H9 (cell line): ENCODE data around the gene ZWILCH. TPM values are rescaled to one million over a fixed set of nuclear protein-coding genes. Genes with fewer than 3 reads are reported as not detected.

Source experiments
- DNase-seq: peaks from one replicate; pipeline ENCODE4 v3.0.0-alpha.2; 2017
- H2AFZ ChIP-seq: one replicate; pipeline ENCODE4 v1.6.1; 2013; ENCODE audit warnings: mild to moderate bottlenecking, low read length, control low read depth, moderate library complexity
- H2AK5ac ChIP-seq: 2 replicates; pipeline ENCODE4 v1.6.1; 2013; ENCODE audit warnings: low read length, control low read depth, mixed read lengths; ENCODE audit not compliant: insufficient read length
- H2BK120ac ChIP-seq: one replicate; pipeline ENCODE4 v1.6.1; 2013; ENCODE audit warnings: low read depth, mild to moderate bottlenecking, low read length, control low read depth, inconsistent platforms; ENCODE audit not compliant: poor library complexity, severe bottlenecking
- H2BK12ac ChIP-seq: 2 replicates; pipeline ENCODE4 v1.6.1; 2013; ENCODE audit warnings: low read length, control low read depth, mixed read lengths, low read depth; ENCODE audit not compliant: insufficient read length
- H2BK15ac ChIP-seq: 2 replicates; pipeline ENCODE4 v1.6.1; 2013; ENCODE audit warnings: low read depth, low read length, control low read depth
- H2BK20ac ChIP-seq: one replicate; pipeline ENCODE4 v1.6.1; 2013; ENCODE audit warnings: low read depth, mild to moderate bottlenecking, low read length, control low read depth, inconsistent platforms; ENCODE audit not compliant: poor library complexity, severe bottlenecking
- H2BK5ac ChIP-seq: 2 replicates; pipeline ENCODE4 v1.6.1; 2013; ENCODE audit warnings: low read length, control low read depth, mixed read lengths; ENCODE audit not compliant: insufficient read length
- H3K14ac ChIP-seq: 2 replicates; pipeline ENCODE4 v1.6.1; 2013; ENCODE audit warnings: low read length, control low read depth; ENCODE audit not compliant: insufficient read depth
- H3K18ac ChIP-seq: 2 replicates; pipeline ENCODE4 v1.6.1; 2013; ENCODE audit warnings: low read depth, mild to moderate bottlenecking, mixed read lengths, low read length, control low read depth; ENCODE audit not compliant: insufficient read length
- H3K23ac ChIP-seq: 2 replicates; pipeline ENCODE4 v1.6.1; 2013; ENCODE audit warnings: low read length, control low read depth, mixed read lengths, low read depth; ENCODE audit not compliant: insufficient read length
- H3K23me2 ChIP-seq: 2 replicates; pipeline ENCODE4 v1.6.1; 2013; ENCODE audit warnings: low read depth, mild to moderate bottlenecking, mixed read lengths, low read length, control low read depth; ENCODE audit not compliant: insufficient read length, poor library complexity, severe bottlenecking
- H3K27ac ChIP-seq: 2 replicates; pipeline ENCODE4 v1.5.1; 2013; ENCODE audit warnings: low read length, control low read depth, mixed read lengths, low read depth; ENCODE audit not compliant: insufficient read length
- H3K27me3 ChIP-seq: 2 replicates; pipeline ENCODE4 v1.6.1; 2013; ENCODE audit warnings: low read length, control low read depth, inconsistent platforms; ENCODE audit not compliant: insufficient read depth
- H3K4ac ChIP-seq: 2 replicates; pipeline ENCODE4 v1.6.1; 2013; ENCODE audit warnings: low read depth, mild to moderate bottlenecking, control low read depth, inconsistent platforms, low read length, moderate library complexity
- H3K4me1 ChIP-seq: 2 replicates; pipeline ENCODE4 v1.6.1; 2013; ENCODE audit warnings: low read length, control low read depth, inconsistent platforms; ENCODE audit not compliant: insufficient read depth
- H3K4me2 ChIP-seq: 2 replicates; pipeline ENCODE4 v1.6.1; 2013; ENCODE audit warnings: low read length, control low read depth, mixed read lengths; ENCODE audit not compliant: insufficient read length, insufficient read depth
- H3K56ac ChIP-seq: 2 replicates; pipeline ENCODE4 v1.6.1; 2013; ENCODE audit warnings: low read depth, mild to moderate bottlenecking, mixed read lengths, low read length, control low read depth; ENCODE audit not compliant: insufficient read length
- H3K79me1 ChIP-seq: 2 replicates; pipeline ENCODE4 v1.6.1; 2013; ENCODE audit warnings: low read depth, mild to moderate bottlenecking, moderate library complexity, low read length, control low read depth, inconsistent platforms; ENCODE audit not compliant: insufficient read depth, poor library complexity, severe bottlenecking
- H3K79me2 ChIP-seq: 2 replicates; pipeline ENCODE4 v1.6.1; 2013; ENCODE audit warnings: low read length, control low read depth, inconsistent platforms; ENCODE audit not compliant: insufficient read depth
- H3K9ac ChIP-seq: 2 replicates; pipeline ENCODE4 v1.6.1; 2013; ENCODE audit warnings: low read length, control low read depth, mixed read lengths; ENCODE audit not compliant: insufficient read length; ENCODE audit errors: extremely low read depth
- H3K9me3 ChIP-seq: one replicate; pipeline ENCODE4 v1.6.1; 2013; ENCODE audit warnings: low read depth, low read length, inconsistent platforms; ENCODE audit not compliant: control insufficient read depth
- H3T11ph ChIP-seq: one replicate; pipeline ENCODE4 v1.6.1; 2013; ENCODE audit warnings: mild to moderate bottlenecking, low read length, control low read depth, inconsistent platforms
- H4K20me1 ChIP-seq: one replicate; pipeline ENCODE4 v1.6.1; 2013; ENCODE audit not compliant: control insufficient read depth, insufficient read length, insufficient read depth
- H4K5ac ChIP-seq: 2 replicates; pipeline ENCODE4 v1.6.1; 2013; ENCODE audit warnings: low read depth, mild to moderate bottlenecking, mixed read lengths, low read length, control low read depth; ENCODE audit not compliant: insufficient read length
- H4K8ac ChIP-seq: replicated peaks from 2 replicates; pipeline ENCODE4 v1.6.1; 2013; ENCODE audit warnings: low read length, control low read depth, mixed read lengths, low read depth; ENCODE audit not compliant: insufficient read length
- H4K91ac ChIP-seq: 2 replicates; pipeline ENCODE4 v1.6.1; 2013; ENCODE audit warnings: low read depth, mild to moderate bottlenecking, moderate library complexity, mixed read lengths, low read length, control low read depth; ENCODE audit not compliant: insufficient read length
- H3K27ac Mint-ChIP-seq, 3 experiments: 2 replicates in 2 of 3; 3 replicates in 1 of 3; pipeline ENCODE4 v1.8.0; 2020 to 2021; ENCODE audit warnings: mixed read lengths in 3 of 3, mild to moderate bottlenecking in 1 of 3, moderate library complexity in 1 of 3
- H3K27me3 Mint-ChIP-seq: 2 replicates; pipeline ENCODE4 v1.8.0; 2021; ENCODE audit warnings: low read depth, mild to moderate bottlenecking, moderate library complexity, mixed read lengths
- H3K36me3 Mint-ChIP-seq, 3 experiments: 2 replicates in 2 of 3; 3 replicates in 1 of 3; pipeline ENCODE4 v1.8.0; 2020 to 2021; ENCODE audit warnings: low read depth in 3 of 3, mixed read lengths in 3 of 3; ENCODE audit not compliant: insufficient read depth in 1 of 3
- H3K4me1 Mint-ChIP-seq, 2 experiments: 2 replicates each; pipeline ENCODE4 v1.8.0; 2020; ENCODE audit warnings: mixed read lengths in 2 of 2
- H3K4me3 Mint-ChIP-seq, 2 experiments: 2 replicates in 1 of 2; 3 replicates in 1 of 2; pipeline ENCODE4 v1.8.0; 2020 to 2021; ENCODE audit warnings: mild to moderate bottlenecking in 2 of 2, mixed read lengths in 2 of 2, moderate library complexity in 1 of 2
- H3K9me3 Mint-ChIP-seq, 2 experiments: 2 replicates in 1 of 2; 3 replicates in 1 of 2; pipeline ENCODE4 v1.8.0; 2020; ENCODE audit warnings: mild to moderate bottlenecking in 2 of 2, mixed read lengths in 2 of 2, moderate library complexity in 1 of 2
- total RNA-seq: library from RNA; stranded (reverse); gene quantifications from 2 replicates; pipeline ENCODE4 v1.2.1, GENCODE V29; 2021
- TF ChIP-seq, protein P1 (sequence below): fragments of 200-600 bp; sonication (generic); conservative IDR thresholded peaks from 3 replicates; pipeline ENCODE4 v1.8.0; 2021; ENCODE audit warnings: antibody characterized with exemption, mild to moderate bottlenecking

ZWILCH gene
- total RNA-seq, 1 experiment from 2014 or later, result 47.2 TPM

- Histone ChIP-seq H4K20me1 (peaks cover 2% of the 10 kb centered on the region), H2BK12ac (no peak overlapping the region), H3K79me1 (no peaks in the 10 kb centered on the region), H2BK5ac (no peak overlapping the region), H3T11ph (no peak overlapping the region), H3K79me2 (no peaks in the 10 kb centered on the region), H4K8ac (no peak overlapping the region), H3K4me1 (no peaks in the 10 kb centered on the region), H2BK20ac (no peak overlapping the region), H3K27ac (no peak overlapping the region), H3K18ac (no peak overlapping the region), H3K23me2 (no peaks in the 10 kb centered on the region), H3K4ac (no peak overlapping the region), H3K56ac (no peak overlapping the region), H2BK15ac (no peak overlapping the region), H3K27me3 (no peaks in the 10 kb centered on the region), H3K9ac (no peak overlapping the region), H4K5ac (no peak overlapping the region), H3K23ac (no peak overlapping the region), H3K4me2 (no peak overlapping the region), H2BK120ac (no peak overlapping the region), H4K91ac (no peak overlapping the region), H3K9me3 (no peaks in the 10 kb centered on the region), H2AK5ac (no peak overlapping the region), H3K14ac (no peak overlapping the region), H2AFZ (no peak overlapping the region)
- DNase-seq, result no peak
- no peak overlapping the region for H3K4me3 Mint-ChIP-seq
- H3K4me1 Mint-ChIP-seq, result peaks cover 13 to 22% of the 10 kb centered on the region in 2 experiments
- H3K27ac Mint-ChIP-seq, result no peak overlapping the region
- no peaks in the 10 kb centered on the region; the same call in 1 of the 2 replicates for H3K27me3 Mint-ChIP-seq
- TF ChIP-seq, protein P1, sequence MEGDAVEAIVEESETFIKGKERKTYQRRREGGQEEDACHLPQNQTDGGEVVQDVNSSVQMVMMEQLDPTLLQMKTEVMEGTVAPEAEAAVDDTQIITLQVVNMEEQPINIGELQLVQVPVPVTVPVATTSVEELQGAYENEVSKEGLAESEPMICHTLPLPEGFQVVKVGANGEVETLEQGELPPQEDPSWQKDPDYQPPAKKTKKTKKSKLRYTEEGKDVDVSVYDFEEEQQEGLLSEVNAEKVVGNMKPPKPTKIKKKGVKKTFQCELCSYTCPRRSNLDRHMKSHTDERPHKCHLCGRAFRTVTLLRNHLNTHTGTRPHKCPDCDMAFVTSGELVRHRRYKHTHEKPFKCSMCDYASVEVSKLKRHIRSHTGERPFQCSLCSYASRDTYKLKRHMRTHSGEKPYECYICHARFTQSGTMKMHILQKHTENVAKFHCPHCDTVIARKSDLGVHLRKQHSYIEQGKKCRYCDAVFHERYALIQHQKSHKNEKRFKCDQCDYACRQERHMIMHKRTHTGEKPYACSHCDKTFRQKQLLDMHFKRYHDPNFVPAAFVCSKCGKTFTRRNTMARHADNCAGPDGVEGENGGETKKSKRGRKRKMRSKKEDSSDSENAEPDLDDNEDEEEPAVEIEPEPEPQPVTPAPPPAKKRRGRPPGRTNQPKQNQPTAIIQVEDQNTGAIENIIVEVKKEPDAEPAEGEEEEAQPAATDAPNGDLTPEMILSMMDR, result no peak
- no peaks in the 10 kb centered on the region for H3K9me3 Mint-ChIP-seq
- H3K36me3 Mint-ChIP-seq, result no peaks in the 10 kb centered on the region
Measured at GRCh38 chr15:66587020-66587419, 81.9 kb downstream of the ZWILCH start.
